ENCODE measurements around the gene DNLZ. TPM values are rescaled to one million over a fixed set of nuclear protein-coding genes. Genes with fewer than 3 reads are reported as not detected.

Gene DNLZ
- total RNA-seq, 1 donor, result 6.1 TPM

GRCh38 chr9:136343121-136343883 lies 20.2 kb downstream of the DNLZ start:
- no peak for TF ChIP-seq CTCF (IDR thresholded peaks at IDR 0.05; ENCODE audit: insufficient read depth, low read length)
- no peak overlapping the region for H3K4me3 ChIP-seq (ENCODE audit: low read depth, low read length)
- DNase-seq (ENCODE audit: low read depth), result no peak

GRCh38 chr9:136342181-136343120 lies 21.1 kb downstream of the DNLZ start:
- peak; percentile 44 for DNase-seq (ENCODE audit: low read depth)
- H3K4me3 ChIP-seq (ENCODE audit: low read depth, low read length), result no peak overlapping the region
- no peak for TF ChIP-seq CTCF (IDR thresholded peaks at IDR 0.05; ENCODE audit: insufficient read depth, low read length)

GRCh38 chr9:136341769-136342168 lies 21.8 kb downstream of the DNLZ start:
- no peak for TF ChIP-seq CTCF (IDR thresholded peaks at IDR 0.05; ENCODE audit: insufficient read depth, low read length)
- DNase-seq (ENCODE audit: low read depth), result no peak
- H3K4me3 ChIP-seq (ENCODE audit: low read depth, low read length), result no peak overlapping the region

GRCh38 chr9:136341042-136341655 lies 22.4 kb downstream of the DNLZ start:
- no peak for DNase-seq (ENCODE audit: low read depth)
- no peak overlapping the region for H3K4me3 ChIP-seq (ENCODE audit: low read depth, low read length)
- no peak for TF ChIP-seq CTCF (IDR thresholded peaks at IDR 0.05; ENCODE audit: insufficient read depth, low read length)

- no peak overlapping the region for H3K4me3 ChIP-seq (ENCODE audit: low read depth, low read length)
- TF ChIP-seq CTCF (IDR thresholded peaks at IDR 0.05; ENCODE audit: insufficient read depth, low read length), result no peak
- no peak for DNase-seq (ENCODE audit: low read depth)
Observed at GRCh38 chr9:136340356-136341041, 23.0 kb downstream of the DNLZ start.

- DNase-seq (ENCODE audit: low read depth), result no peak
- H3K4me3 ChIP-seq (ENCODE audit: low read depth, low read length), result no peak overlapping the region
- no peak for TF ChIP-seq CTCF (IDR thresholded peaks at IDR 0.05; ENCODE audit: insufficient read depth, low read length)
Observed at GRCh38 chr9:136339958-136340310, 23.6 kb downstream of the DNLZ start.

Data from fibroblast of the aortic adventitia (primary cell).